Ishikawa (cell line): ENCODE results near the gene UBE2R2.

Source experiments
- CEBPB ChIP-seq: IDR thresholded peaks from 2 replicates; pipeline ENCODE4 v1.6.1; 2012
- CREB1 ChIP-seq: IDR thresholded peaks from 2 replicates; pipeline ENCODE4 v1.6.1; 2012; ENCODE audit warnings: low read depth
- EGR1 ChIP-seq: IDR thresholded peaks from 2 replicates; pipeline ENCODE4 v1.6.1; 2012
- EP300 ChIP-seq: IDR thresholded peaks from 2 replicates; pipeline ENCODE4 v1.6.1; 2012; ENCODE audit warnings: borderline replicate concordance
- FOXM1 ChIP-seq: IDR thresholded peaks from 2 replicates; pipeline ENCODE4 v1.6.1; 2012; ENCODE audit warnings: low read depth, borderline replicate concordance
- MAX ChIP-seq: IDR thresholded peaks from 2 replicates; pipeline ENCODE4 v1.6.1; 2012
- NFIC ChIP-seq: IDR thresholded peaks from 2 replicates; pipeline ENCODE4 v1.6.1; 2012
- RAD21 ChIP-seq: IDR thresholded peaks from 2 replicates; pipeline ENCODE4 v1.6.1; 2012; ENCODE audit warnings: low read depth
- TAF1 ChIP-seq: IDR thresholded peaks from 2 replicates; pipeline ENCODE4 v1.6.1; 2012; ENCODE audit warnings: low read depth, mild to moderate bottlenecking
- TCF12 ChIP-seq: IDR thresholded peaks from 2 replicates; pipeline ENCODE4 v1.6.1; 2012; ENCODE audit warnings: low read depth
- TEAD4 ChIP-seq: IDR thresholded peaks from 2 replicates; pipeline ENCODE4 v1.6.1; 2012
- YY1 ChIP-seq: IDR thresholded peaks from 2 replicates; pipeline ENCODE4 v1.6.1; 2012; ENCODE audit warnings: low read depth
- ZBTB7A ChIP-seq: IDR thresholded peaks from 2 replicates; pipeline ENCODE4 v1.6.1; 2012; ENCODE audit warnings: low read depth
- TF ChIP-seq, protein P1 (sequence below): IDR thresholded peaks from 2 replicates; pipeline ENCODE4 v1.6.1; 2012; ENCODE audit warnings: low read depth, mild to moderate bottlenecking
- TF ChIP-seq, protein P2 (sequence below): IDR thresholded peaks from 2 replicates; pipeline ENCODE4 v1.6.1; 2012

The UBE2R2 gene

DNA sequence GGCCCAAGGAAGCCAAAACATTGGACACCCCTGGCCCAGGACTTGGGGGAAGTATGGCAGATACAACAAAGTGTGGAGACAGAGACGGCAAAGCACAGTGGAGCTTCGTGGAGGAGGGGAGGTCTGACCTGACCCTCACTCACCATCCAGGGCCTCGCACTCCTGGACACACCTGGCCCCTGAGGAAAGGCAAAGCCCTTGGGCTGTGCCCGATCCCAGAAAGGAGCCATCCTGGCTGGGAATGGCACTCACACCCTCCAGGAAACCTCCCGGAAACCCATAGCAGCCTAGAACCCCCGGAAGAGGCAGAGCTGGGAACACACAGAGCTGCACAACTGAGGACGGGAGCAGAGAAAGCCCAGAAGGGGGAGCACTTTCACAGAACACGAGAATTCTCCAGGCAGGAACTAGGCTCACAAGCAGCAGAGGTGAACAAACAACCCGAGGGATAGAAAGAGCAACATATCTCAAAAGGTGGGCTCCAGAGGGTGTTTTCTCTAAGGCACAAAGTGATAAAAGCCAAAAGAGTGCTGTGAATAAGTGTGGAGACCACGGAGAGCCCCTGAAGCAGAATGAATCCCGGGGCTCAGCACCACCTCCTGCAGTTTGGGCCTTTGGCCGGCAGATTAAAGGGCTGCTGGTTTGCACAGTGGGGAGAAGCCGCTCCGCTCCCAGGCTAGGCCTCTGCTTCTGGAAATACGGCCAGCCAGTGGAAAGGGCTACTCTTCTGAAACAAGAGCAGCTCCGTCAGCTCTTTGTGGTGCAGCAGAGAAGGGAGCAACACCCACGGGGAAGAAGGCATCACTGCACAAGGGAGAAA is 108.2 kb downstream of the UBE2R2 start:
- peak; percentile 55 for TF ChIP-seq RAD21
- no peak for TF ChIP-seq CEBPB
- no peak for TF ChIP-seq ZBTB7A

- TF ChIP-seq, protein P1, sequence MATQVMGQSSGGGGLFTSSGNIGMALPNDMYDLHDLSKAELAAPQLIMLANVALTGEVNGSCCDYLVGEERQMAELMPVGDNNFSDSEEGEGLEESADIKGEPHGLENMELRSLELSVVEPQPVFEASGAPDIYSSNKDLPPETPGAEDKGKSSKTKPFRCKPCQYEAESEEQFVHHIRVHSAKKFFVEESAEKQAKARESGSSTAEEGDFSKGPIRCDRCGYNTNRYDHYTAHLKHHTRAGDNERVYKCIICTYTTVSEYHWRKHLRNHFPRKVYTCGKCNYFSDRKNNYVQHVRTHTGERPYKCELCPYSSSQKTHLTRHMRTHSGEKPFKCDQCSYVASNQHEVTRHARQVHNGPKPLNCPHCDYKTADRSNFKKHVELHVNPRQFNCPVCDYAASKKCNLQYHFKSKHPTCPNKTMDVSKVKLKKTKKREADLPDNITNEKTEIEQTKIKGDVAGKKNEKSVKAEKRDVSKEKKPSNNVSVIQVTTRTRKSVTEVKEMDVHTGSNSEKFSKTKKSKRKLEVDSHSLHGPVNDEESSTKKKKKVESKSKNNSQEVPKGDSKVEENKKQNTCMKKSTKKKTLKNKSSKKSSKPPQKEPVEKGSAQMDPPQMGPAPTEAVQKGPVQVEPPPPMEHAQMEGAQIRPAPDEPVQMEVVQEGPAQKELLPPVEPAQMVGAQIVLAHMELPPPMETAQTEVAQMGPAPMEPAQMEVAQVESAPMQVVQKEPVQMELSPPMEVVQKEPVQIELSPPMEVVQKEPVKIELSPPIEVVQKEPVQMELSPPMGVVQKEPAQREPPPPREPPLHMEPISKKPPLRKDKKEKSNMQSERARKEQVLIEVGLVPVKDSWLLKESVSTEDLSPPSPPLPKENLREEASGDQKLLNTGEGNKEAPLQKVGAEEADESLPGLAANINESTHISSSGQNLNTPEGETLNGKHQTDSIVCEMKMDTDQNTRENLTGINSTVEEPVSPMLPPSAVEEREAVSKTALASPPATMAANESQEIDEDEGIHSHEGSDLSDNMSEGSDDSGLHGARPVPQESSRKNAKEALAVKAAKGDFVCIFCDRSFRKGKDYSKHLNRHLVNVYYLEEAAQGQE, result no peak
- TF ChIP-seq TEAD4 (no peak), RAD21 (no peak), FOXM1 (no peak), NFIC (no peak), EP300 (no peak), TCF12 (no peak), MAX (no peak), TAF1 (no peak), EGR1 (no peak), CREB1 (no peak), ZBTB7A (no peak), CEBPB (no peak), YY1 (no peak)
- TF ChIP-seq, protein P2, sequence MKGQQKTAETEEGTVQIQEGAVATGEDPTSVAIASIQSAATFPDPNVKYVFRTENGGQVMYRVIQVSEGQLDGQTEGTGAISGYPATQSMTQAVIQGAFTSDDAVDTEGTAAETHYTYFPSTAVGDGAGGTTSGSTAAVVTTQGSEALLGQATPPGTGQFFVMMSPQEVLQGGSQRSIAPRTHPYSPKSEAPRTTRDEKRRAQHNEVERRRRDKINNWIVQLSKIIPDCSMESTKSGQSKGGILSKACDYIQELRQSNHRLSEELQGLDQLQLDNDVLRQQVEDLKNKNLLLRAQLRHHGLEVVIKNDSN, result no peak
These were observed 110.0 kb downstream of the UBE2R2 start for GRCh38 chr9:33926746-33927485.

DNA sequence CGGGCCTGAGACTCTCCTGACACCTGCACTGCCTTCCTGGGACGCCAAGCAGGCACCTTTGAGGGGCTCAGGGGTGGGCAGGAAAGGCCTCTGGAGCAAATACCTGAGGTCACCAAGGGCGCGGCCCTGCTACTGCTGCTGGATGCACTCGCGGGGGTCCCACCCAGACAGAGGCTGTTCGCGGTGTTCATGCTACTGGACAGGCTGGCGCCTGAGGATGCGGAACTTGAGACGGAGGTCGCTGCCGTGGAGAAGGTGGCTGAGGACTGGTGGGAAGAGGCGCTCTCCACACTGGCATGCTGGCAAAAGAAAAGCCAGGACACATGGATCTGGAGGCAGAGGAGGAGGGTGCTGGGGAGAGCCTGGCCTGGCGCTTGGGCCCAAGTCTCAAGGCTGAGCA is 110.7 kb downstream of the UBE2R2 start:
- TF ChIP-seq YY1 (no peak), EGR1 (no peak), TAF1 (no peak), CEBPB (no peak), EP300 (no peak), ZBTB7A (no peak), TEAD4 (no peak), FOXM1 (no peak), CREB1 (no peak), NFIC (no peak), TCF12 (no peak)
- TF ChIP-seq, protein P2, result no peak
- TF ChIP-seq, protein P1, result no peak

GRCh38 chr9:33931326-33931725 is 114.4 kb downstream of the UBE2R2 start:
- TF ChIP-seq FOXM1 (no peak), ZBTB7A (no peak), NFIC (no peak), EP300 (no peak), RAD21 (no peak), TCF12 (no peak)
- TF ChIP-seq, protein P1, result no peak
